Measurements from ENCODE around the gene RRAS.

The RRAS gene

DNA sequence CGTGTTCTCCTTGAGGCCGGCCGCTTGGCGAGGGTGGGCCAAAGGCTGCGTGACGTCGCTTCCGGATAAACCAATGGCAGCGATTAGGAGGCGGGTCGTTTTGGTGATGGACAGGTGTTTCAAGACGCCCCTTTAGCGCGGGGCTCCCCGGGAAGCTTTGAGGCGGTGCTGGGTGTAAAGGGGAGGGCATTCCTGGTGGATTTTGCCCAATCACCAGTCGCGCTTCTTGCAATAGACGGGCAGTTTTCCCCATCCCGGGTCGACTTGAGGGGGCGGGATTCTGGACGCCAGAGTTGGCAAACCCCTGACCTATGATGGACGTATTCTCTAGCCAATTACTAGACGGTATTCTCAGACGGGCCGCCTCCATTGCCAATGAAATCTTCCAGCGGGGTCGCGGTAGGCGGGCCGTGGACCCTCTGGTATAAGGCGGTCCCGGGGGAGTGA is 36.9 kb upstream of the RRAS start:
- peak; percentile 100 for DNase-seq (ENCODE audit: low spot score)
- TF ChIP-seq CTCF (IDR thresholded peaks at IDR 0.05): no peak
- Histone ChIP-seq H3K27ac (peak overlapping the region; percentile 86 to 97), H3K4me3 (peak overlapping the region; percentile 97)

DNA sequence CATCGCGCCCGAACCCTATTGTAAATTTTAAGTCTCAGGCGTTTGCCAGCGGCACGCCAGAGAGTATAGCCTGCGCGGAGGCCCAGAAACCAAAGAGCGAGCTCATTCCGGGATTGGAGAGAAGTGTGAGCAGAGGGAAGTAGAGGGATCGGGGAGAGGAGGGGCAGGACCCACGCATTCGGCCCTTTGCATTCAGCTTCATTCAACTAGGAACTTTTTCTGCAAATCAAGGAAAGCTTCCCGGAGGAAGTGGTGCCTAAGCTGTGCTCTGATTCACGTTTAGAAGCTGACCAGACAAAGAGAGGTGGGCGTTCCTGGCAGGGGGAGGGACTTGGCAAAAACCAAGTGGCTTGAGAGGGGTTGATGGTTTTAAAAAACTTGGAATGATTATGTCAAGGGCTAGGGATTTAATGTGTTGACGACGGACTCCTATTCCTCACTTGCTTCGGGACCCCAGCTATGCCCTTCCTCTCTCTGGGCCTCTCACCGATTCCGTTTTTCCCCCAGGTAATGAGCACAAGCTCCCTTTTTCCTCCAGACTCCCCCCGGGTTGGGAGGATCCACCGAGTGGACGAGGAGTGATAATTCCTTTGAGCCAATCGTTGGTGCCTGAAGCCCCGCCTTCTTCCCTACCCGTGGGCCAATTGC is 36.3 kb upstream of the RRAS start:
- no peak for DNase-seq (ENCODE audit: low spot score)
- peak overlapping the region; percentile 63 for H3K4me3 ChIP-seq
- no peak for TF ChIP-seq CTCF (IDR thresholded peaks at IDR 0.05)

DNA sequence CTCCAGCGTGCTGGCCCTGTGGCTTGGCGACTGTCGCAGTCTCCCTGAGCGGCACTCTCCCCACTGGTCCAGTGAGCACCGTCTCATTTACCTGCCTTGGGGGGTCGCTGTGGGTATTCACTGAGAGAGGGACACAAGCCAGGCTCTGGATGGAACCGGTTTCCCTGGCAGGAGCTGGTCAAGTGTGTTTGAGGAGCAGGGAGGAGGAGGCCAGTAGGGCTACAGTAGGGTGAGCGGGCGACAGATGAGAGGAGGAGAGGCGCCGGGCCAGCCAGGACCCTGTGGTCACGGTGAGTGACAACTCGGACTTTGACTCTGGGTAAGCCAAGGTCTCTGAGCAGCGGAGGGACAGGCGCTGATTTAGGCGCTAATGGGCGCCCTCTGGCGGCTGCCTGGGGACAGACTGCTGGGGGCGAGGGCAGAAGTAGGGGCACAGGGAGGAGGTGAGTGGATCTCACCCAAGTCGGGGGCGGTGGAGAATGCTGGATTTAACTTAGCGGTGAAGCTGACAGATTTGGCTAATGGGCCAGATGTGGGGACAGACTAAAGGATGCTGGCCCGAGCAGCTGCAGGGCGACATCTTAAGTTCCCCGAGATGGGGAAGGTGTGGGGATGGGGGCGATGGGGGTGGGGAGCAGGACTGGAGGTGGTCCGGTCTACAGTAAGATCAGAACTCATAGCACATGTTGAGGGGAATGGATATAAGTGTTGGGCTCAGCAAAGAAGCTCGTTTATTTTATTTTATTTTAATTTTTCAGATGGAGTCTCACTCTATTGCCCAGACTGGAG is 32.4 kb upstream of the RRAS start:
- no peak for DNase-seq (ENCODE audit: low spot score)
- TF ChIP-seq CTCF (IDR thresholded peaks at IDR 0.05): peak; percentile 82
- Histone ChIP-seq H3K4me3 (peak overlapping the region; percentile 47), H3K27ac (peak overlapping the region in 1 of 2 donors; percentile 74)

More for the DNA sequence above, 36.3 kb upstream of the RRAS start:
- peak overlapping the region; percentile 85 to 92 for H3K27ac ChIP-seq

- Histone ChIP-seq H3K4me3 (no peak overlapping the region), H3K27ac (no peak overlapping the region)
- no peak for TF ChIP-seq CTCF (IDR thresholded peaks at IDR 0.05)
- no peak for DNase-seq (ENCODE audit: low spot score)
Measured at GRCh38 chr19:49669516-49669915, 29.6 kb upstream of the RRAS start.

- no peak for TF ChIP-seq CTCF (IDR thresholded peaks at IDR 0.05)
- no peak for DNase-seq (ENCODE audit: low spot score)
- Histone ChIP-seq H3K4me3 (no peak overlapping the region), H3K27ac (no peak overlapping the region)
Measured at GRCh38 chr19:49667473-49667872, 27.5 kb upstream of the RRAS start.

GRCh38 chr19:49666120-49666444 is 26.1 kb upstream of the RRAS start:
- no peak for DNase-seq (ENCODE audit: low spot score)
- Histone ChIP-seq H3K27ac (peak overlapping the region; percentile 75 to 98), H3K4me3 (peak overlapping the region; percentile 95)
- TF ChIP-seq CTCF (IDR thresholded peaks at IDR 0.05): no peak

All from coronary artery (tissue), 2 donors.